ENCODE measurements around the gene MAN2B2.

Gene MAN2B2

GRCh38 chr4:6655924-6656323 is 80.9 kb downstream of the MAN2B2 start:
- H3K36me3 ChIP-seq (replicated peaks; ENCODE audit: insufficient read depth, low read length) = no peaks in the 10 kb centered on the region
- no peaks in the 10 kb centered on the region for H3K4me1 ChIP-seq (ENCODE audit: low read length)
- no peak for DNase-seq
- no peaks in the 10 kb centered on the region for H3K9me2 ChIP-seq (replicated peaks; ENCODE audit: insufficient read depth, low read length)
- no peaks in the 10 kb centered on the region for H3K9me3 ChIP-seq (replicated peaks; ENCODE audit: insufficient read depth, low read length)
- H3K27ac ChIP-seq (ENCODE audit: low read length) = no peak overlapping the region
- no peaks in the 10 kb centered on the region for H4K20me1 ChIP-seq (ENCODE audit: insufficient read depth, low read length)
- H3K4me3 ChIP-seq (ENCODE audit: low read length) = no peak overlapping the region
- no peak for TF ChIP-seq CTCF (IDR thresholded peaks at IDR 0.05; ENCODE audit: low read length)
- TF ChIP-seq EZH2 (optimal IDR thresholded peaks at IDR 0.05; ENCODE audit: low read depth, low read length) = no peak
- no peak for TF ChIP-seq EZH2phosphoT487 (IDR thresholded peaks at IDR 0.05; ENCODE audit: low read length)
- no peak overlapping the region for H3K9ac ChIP-seq (ENCODE audit: low read length)
- peaks cover 31% of the 10 kb centered on the region for H3K27me3 ChIP-seq (replicated peaks; ENCODE audit: insufficient read depth, low read length)
- H3K79me2 ChIP-seq (ENCODE audit: low read length) = no peaks in the 10 kb centered on the region
- no peak overlapping the region for H3K4me2 ChIP-seq (ENCODE audit: low read depth, low read length)
- H3F3A ChIP-seq (ENCODE audit: insufficient read depth, low read length) = no peaks in the 10 kb centered on the region
- H2AFZ ChIP-seq (ENCODE audit: low read length) = no peak overlapping the region

- no peaks in the 10 kb centered on the region for H3F3A ChIP-seq (ENCODE audit: insufficient read depth, low read length)
- no peak for DNase-seq
- H3K9me3 ChIP-seq (replicated peaks; ENCODE audit: insufficient read depth, low read length) = no peaks in the 10 kb centered on the region
- no peaks in the 10 kb centered on the region for H4K20me1 ChIP-seq (ENCODE audit: insufficient read depth, low read length)
- H3K79me2 ChIP-seq (ENCODE audit: low read length) = no peaks in the 10 kb centered on the region
- no peak for TF ChIP-seq EZH2 (optimal IDR thresholded peaks at IDR 0.05; ENCODE audit: low read depth, low read length)
- no peak for TF ChIP-seq CTCF (IDR thresholded peaks at IDR 0.05; ENCODE audit: low read length)
- TF ChIP-seq EZH2phosphoT487 (IDR thresholded peaks at IDR 0.05; ENCODE audit: low read length) = no peak
- no peak overlapping the region for H3K4me3 ChIP-seq (ENCODE audit: low read length)
- no peak overlapping the region for H3K9ac ChIP-seq (ENCODE audit: low read length)
- peaks cover 47% of the 10 kb centered on the region for H3K27me3 ChIP-seq (replicated peaks; ENCODE audit: insufficient read depth, low read length)
- no peak overlapping the region for H3K4me2 ChIP-seq (ENCODE audit: low read depth, low read length)
- no peak overlapping the region for H3K27ac ChIP-seq (ENCODE audit: low read length)
- H3K36me3 ChIP-seq (replicated peaks; ENCODE audit: insufficient read depth, low read length) = no peaks in the 10 kb centered on the region
- no peak overlapping the region for H2AFZ ChIP-seq (ENCODE audit: low read length)
- H3K4me1 ChIP-seq (ENCODE audit: low read length) = no peaks in the 10 kb centered on the region
- no peaks in the 10 kb centered on the region for H3K9me2 ChIP-seq (replicated peaks; ENCODE audit: insufficient read depth, low read length)
Observed at GRCh38 chr4:6657242-6658208, 82.5 kb downstream of the MAN2B2 start.

- no peak for DNase-seq
- Histone ChIP-seq H3K4me1 (ENCODE audit: low read length) (no peaks in the 10 kb centered on the region), H3K27ac (ENCODE audit: low read length) (no peak overlapping the region), H3F3A (ENCODE audit: insufficient read depth, low read length) (no peaks in the 10 kb centered on the region), H3K9me3 (replicated peaks; ENCODE audit: insufficient read depth, low read length) (no peaks in the 10 kb centered on the region), H3K9me2 (replicated peaks; ENCODE audit: insufficient read depth, low read length) (no peaks in the 10 kb centered on the region), H3K4me3 (ENCODE audit: low read length) (no peak overlapping the region), H3K36me3 (replicated peaks; ENCODE audit: insufficient read depth, low read length) (no peaks in the 10 kb centered on the region), H3K27me3 (replicated peaks; ENCODE audit: insufficient read depth, low read length) (peaks cover 54% of the 10 kb centered on the region), H3K9ac (ENCODE audit: low read length) (no peak overlapping the region), H4K20me1 (ENCODE audit: insufficient read depth, low read length) (no peaks in the 10 kb centered on the region), H2AFZ (ENCODE audit: low read length) (no peak overlapping the region), H3K4me2 (ENCODE audit: low read depth, low read length) (no peak overlapping the region), H3K79me2 (ENCODE audit: low read length) (no peaks in the 10 kb centered on the region)
- TF ChIP-seq EZH2phosphoT487 (IDR thresholded peaks at IDR 0.05; ENCODE audit: low read length) (no peak), EZH2 (optimal IDR thresholded peaks at IDR 0.05; ENCODE audit: low read depth, low read length) (no peak), CTCF (IDR thresholded peaks at IDR 0.05; ENCODE audit: low read length) (no peak)
Observed at GRCh38 chr4:6658209-6658595, 83.2 kb downstream of the MAN2B2 start.

Measured in MM.1S (cell line).